HT-29 (cell line): ENCODE results near the gene ADM. TPM values are rescaled to one million over a fixed set of nuclear protein-coding genes. Genes with fewer than 3 reads are reported as not detected.
"Not testable (repeated sequence)": the region's sequence is repeated elsewhere in the genome, so short reads cannot be mapped to it uniquely, and the experiment has no call there.

Source experiments
- DNase-seq: peaks from one replicate; pipeline ENCODE4 v3.0.0-alpha.2; 2015; ENCODE audit warnings: low spot score
- total RNA-seq: library from RNA; depleted of rRNA; stranded (reverse); fragments of >200 nt; shearing (Covaris generic); gene quantifications from 2 replicates; pipeline ENCODE4 v1.2.3, GENCODE V29; 2014; rRNA removed

Gene ADM, protein sequence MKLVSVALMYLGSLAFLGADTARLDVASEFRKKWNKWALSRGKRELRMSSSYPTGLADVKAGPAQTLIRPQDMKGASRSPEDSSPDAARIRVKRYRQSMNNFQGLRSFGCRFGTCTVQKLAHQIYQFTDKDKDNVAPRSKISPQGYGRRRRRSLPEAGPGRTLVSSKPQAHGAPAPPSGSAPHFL
- 33.3 and 37.6 TPM in 2 replicates for total RNA-seq

DNA sequence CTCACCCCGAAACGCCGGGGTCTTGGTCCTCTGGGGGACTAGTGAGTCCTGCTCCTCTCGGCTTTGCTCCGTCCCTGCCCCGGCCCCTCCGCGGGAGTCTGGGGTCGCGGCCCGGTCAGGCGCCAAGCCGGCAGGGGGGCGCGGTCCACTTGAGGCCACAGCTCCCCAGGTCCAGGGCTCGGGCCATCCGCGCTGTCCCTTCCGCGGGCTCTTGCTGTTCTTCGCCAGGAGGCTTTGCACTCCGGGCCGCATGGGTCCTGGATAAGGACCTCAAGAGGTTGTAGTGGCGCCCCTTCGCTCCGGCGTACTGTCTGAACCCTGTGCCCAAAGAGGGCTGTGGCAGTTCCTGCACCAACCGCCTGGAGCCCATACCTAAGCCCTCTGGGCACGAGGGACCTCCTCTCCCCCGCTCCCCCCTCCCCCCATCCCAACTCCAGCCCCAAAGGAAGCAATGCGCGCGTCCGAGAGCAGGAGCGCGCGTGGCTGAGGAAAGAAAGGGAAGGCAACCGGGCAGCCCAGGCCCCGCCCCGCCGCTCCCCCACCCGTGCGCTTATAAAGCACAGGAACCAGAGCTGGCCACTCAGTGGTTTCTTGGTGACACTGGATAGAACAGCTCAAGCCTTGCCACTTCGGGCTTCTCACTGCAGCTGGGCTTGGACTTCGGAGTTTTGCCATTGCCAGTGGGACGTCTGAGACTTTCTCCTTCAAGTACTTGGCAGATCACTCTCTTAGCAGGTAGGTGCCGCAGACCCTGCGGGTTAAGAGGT is at the start of gene ADM:
Gene ADM, plus strand, starts transcription at position 579 of the 767 bp plus-strand sequence. CDS start 628 bp downstream, outside the sequence.
- DNase-seq = peak; percentile 98

DNA sequence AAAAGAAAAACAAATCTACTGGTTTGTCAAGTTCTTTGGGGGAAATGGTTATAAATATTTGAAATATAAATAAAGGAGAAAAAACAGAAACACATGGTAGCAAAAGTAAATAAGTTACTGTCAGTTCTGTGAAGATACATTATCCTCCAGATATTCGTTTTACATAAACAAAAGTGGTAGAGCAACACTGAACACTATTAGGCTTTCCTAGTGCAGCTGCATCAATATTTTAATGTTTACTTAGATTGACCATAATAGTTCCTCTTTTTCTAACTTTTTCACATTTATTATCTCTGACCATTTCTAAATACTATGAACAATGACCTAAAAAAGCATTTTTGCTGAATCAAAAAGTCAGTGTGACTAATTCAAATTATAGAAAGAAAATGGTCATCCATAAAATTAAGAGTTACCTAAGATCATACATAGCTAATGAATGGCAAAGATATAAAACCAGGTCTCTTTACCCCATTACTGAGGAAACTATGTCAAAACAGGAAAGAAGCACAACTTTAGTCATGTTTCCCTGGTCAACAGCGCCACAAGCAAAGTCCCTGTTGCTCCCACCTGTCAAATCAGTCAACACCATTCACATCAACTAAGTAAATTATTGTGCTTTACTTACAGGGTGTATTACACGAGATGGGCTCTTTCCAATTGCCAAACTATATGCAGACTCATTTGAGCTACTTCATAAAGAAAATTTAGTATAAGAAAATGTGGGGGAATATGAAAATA is 49.3 kb upstream of the ADM start:
- DNase-seq = no peak

DNA sequence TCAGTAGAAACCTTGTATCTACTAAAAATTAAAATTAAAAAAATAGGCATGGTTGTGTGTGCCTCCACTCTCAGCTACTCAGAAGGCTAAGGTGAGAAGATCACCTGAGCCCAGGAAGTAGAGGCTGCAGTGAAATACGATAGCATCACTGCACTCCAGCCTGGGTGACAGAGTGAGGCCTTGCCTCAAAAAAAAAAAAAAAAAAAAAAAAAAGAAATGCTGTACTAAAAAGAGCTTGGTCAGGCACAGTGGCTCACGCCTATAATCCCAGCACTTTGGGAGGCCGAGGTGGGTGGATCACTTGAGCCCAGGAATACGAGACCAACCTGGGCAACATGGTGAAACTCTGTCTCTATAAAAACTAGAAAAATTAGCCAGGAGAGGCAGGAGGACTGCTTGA is 47.4 kb upstream of the ADM start:
- DNase-seq = no peak

DNA sequence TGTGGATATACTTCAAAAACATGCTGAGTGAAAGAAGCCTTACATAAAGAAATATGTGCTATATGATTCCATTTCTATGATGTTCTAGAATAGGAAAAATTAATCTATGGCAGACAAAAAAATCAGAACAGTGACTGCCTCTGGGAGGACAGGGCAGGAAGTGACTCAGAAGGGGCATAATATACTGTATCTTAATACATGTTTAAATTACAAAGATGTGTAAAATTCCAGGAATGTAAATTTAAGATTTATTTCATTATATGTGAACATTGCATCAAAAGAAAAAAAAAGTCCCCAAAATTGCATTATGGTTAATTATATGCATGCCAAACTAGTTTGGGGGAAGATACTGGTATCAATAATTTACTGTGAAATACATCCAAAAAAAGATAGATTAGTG is 43.1 kb upstream of the ADM start:
- DNase-seq = no peak

DNA sequence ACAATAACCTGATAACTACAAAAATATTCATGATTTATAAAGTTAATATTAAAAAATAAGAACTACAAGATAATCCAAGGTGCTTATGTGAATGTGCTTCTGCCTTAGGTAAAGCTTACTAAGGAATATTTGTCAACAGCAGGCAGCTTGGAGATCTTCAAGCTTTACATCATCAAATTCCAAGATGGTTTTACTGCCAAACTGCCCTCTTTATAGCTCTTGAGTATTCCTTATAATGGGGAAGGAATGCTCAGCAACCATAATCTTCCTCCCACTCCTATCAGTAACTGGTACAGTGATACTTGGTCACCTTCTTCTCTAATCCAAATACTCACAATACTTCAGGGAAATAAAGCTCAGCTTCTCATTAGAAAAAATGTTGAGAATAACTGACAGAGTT is 40.9 kb upstream of the ADM start:
- DNase-seq = no peak

DNA sequence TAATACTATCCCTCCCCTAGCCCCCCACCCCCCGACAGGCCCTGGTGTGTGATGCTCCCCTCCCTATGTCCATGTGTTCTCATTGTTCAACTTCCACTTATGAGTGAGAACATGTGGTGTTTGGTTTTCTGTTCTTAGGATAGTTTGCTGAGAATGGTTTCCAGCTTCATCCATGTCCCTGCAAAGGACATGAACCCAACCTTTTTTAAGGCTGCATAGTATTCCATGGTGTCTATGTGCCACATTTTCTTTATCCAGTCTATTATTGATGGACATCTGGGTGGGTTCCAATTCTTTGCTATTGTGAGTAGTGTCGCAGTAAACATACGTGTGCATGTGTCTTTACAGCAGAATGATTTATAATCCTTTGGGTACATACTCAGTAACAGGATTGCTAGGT is 40.2 kb upstream of the ADM start:
- not testable (repeated sequence) for DNase-seq

DNA sequence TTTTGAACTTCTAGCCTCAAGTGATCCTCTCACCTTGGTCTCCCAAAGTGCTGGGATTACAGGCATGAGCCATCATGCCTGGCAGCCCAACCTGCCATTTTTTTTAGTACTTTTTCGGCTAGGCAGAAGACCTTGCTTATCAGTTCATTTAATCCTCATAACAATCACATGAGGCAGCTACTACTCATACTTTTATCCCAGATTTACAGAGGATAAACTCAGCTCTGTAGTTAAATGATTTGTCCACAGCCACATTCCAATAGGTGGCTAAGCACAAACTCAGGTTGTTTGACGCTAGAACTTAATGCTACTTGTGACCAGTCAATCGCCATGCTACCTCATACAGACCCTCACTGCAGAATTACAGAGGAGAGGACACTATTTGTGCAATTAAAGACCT is 38.9 kb upstream of the ADM start:
- no peak for DNase-seq

DNA sequence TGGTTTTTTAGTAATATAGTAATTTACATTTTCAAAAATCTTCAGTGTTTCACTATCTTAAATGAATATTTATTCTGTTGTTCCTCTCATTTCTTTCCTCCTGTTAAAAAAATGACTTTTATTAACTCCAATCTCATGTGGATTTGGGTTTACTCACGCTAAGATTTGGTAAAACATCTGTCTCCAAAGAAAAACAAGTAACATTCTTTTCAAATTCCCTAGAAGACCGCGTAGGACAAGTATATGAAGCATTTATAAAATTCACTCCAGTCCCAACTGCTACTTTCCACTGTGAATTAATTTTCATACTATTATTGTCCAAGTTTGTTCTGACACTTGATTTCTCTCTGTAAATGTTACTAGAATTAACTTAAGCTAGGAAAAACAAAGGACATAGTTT is 37.1 kb upstream of the ADM start:
- DNase-seq = no peak

DNA sequence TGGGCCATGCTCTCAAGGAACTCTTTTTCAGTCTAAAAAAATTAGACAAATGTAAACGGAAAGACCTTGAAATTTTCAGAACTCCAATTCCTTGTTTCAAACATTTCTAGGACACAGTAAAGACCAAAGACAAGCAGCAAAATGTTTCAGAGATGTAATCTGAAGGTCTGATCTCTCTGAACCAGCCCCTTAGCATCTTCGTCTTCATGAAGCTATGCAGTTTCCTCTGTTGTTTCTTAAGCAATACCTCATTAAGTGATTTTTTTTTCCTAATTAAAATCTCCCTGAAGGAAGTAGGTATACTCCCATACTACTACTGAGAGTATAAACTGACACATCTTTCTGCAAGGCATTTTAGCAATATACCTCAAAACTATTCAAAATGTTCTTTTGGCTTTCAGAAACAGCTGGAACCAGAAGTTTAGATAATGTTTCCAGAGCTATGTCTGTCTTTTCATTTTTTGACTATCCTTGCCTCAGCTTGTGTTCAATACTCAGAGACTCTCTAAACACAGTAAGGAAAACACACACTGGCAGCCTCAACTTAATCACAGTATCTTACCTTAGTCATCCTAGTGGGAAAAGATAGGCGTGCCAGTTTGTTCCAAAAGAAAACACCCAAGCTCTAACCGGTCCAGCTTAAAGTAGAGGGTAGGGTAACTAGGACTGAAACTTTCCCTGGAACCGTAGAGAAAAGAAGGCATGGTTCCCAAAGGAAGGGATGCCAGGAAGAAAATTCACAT is 36.0 kb upstream of the ADM start:
- DNase-seq = no peak

DNA sequence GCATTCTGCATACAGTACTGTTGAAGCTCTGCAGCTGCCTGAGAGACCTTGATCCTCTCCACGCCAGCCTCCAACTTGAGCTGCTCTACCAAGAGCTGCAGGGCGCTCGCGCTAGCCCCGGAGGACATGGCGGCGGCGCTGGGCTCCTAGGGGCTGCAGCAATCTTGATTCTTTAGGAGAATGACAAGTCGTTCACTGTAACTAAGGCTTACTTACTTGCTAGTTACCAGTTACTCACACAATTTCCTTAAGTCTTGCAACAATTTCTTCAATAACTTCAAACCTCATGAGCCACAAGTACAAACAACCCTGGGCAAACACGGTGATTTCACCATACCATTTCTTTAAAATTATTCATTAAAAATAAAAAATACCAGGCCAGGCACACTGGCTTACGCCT is 32.7 kb upstream of the ADM start:
- no peak for DNase-seq

DNA sequence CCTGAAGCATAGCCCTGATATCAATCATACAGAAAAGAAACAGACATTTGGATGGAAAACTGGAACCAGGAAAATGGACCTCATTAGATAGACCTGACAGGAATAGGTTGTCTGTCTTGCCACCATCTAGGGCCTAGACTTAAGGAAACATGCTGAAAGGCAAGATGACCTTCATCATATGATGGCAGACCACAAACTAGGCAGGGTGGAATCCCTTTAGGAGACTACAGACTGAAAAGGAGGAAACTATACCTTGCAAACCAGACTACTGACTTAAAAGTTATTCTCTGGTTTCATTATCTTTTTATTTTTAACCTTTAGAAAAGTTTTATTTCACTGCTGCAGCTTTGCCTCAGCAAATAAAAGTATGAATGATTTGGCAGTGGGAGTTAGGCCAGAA is 31.1 kb upstream of the ADM start:
- no peak for DNase-seq

DNA sequence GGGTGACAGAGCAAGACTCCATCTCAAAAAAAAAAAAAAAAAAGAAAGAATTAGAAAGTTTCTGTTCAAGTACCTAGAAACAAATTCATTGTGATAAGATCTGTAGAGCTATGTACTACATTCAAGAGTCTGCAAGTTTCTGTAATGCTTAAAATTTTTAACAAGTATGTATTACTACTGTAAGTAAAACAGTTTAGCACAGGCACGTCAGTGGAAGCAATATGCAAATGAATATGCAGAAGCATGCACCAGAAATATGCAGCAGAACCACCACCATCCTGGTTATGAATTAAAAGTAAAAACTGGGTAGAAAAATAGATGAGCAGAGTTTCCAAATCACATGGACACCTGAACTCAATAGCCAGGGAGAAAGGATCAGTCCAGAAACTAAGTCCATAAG is 30.1 kb upstream of the ADM start:
- DNase-seq = no peak

DNA sequence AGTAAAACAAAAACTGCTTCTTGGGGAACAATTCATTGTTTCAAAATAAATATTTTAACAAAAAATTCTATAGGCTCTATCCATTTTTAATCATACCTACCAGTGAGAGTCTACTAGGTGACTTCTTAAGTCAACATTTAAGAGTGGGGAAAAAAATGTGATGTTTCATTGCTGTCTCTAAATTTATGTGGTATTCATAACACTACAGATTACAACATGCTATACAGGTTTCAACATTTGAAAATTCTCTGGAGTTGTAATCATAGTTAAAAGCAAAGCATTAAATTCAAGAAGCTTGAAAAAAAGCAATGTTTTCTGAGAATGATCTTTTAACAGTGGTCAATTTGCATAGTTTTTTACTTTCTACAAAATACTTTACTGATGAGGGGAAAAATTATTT is 29.2 kb upstream of the ADM start:
- no peak for DNase-seq

DNA sequence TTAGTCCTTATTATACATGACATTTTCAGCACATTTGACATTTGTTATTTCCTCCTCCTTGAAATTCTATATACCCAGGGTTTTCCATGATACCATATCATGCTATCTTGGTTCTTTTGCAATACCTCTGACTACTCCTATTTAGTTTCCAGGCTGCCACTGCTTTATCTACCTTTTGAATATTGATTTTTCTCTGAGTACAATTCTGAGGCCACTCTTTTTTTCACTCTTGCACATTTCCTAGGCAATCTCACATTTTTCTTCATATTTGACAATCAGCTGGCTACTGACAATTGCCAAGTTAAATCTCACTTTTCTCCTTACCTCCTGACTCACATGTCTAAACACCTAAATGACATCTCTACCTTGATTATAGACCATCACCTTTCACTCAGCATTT is 22.8 kb upstream of the ADM start:
- no peak for DNase-seq

DNA sequence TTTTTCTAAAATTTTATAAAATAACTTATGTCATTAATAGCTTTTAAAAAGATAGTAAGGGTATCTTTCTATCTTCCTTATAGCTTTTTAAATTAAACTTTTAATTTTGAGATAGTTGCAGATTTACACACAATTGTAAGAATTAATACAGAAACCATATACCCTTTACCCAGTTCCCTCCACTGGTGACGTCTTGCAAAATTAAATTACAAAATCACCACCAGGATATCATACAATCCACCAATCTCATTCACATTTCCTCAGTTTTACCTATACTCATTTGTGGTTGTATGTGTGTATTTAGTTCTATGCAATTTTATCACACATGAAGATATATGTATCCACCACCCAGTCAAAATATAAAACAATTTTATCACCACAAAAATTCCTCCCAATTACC is 20.9 kb upstream of the ADM start:
- DNase-seq = no peak

DNA sequence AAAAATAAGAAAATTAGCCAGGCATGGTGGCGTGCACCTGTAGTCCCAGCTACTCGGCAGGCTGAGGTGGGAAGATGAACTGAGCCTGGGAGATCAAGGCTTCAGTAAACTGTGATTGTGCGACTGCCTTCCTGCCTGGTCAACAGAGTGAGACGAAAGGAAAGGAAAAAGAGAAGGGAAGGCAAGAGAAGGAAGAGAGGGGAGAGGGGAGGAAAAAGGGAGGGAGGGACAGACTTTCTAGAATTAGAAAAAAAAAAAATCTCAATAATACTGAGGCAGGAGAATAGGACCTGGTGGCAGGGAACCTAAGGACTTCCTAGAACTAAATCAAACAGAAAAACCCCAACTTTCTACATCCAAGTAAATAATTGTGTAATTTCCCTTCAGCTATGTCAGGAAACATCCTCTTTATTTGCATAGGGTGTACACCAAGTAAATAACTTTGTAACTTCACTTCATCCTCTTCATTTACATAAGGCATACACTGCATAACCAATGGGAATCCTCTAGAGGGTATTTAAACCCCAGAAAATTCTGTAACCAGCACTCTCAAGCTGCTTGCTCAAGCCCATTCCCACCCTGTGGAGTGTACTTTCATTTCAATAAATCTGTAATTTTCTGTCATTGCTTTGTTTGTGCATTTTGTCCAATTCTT is 19.6 kb upstream of the ADM start:
- no peak for DNase-seq

DNA sequence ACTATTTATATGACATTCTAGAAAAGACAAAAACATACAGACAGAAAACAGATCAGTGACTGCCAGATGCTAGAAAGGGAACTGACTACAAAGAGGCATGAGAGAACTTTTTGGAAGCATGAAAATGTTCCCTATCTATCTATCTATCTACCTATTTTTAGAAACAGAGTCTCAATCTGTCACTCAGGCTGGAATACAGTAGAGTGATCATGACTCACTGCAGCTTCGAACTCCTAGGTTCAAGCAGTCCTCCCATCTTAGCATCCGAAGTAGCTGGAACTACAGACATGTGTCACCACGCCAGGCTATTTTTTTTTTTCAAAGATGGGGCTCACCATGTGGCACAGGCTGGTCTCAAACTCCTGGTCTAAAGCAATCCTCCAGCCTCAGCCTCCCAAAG is 17.7 kb upstream of the ADM start:
- no peak for DNase-seq

DNA sequence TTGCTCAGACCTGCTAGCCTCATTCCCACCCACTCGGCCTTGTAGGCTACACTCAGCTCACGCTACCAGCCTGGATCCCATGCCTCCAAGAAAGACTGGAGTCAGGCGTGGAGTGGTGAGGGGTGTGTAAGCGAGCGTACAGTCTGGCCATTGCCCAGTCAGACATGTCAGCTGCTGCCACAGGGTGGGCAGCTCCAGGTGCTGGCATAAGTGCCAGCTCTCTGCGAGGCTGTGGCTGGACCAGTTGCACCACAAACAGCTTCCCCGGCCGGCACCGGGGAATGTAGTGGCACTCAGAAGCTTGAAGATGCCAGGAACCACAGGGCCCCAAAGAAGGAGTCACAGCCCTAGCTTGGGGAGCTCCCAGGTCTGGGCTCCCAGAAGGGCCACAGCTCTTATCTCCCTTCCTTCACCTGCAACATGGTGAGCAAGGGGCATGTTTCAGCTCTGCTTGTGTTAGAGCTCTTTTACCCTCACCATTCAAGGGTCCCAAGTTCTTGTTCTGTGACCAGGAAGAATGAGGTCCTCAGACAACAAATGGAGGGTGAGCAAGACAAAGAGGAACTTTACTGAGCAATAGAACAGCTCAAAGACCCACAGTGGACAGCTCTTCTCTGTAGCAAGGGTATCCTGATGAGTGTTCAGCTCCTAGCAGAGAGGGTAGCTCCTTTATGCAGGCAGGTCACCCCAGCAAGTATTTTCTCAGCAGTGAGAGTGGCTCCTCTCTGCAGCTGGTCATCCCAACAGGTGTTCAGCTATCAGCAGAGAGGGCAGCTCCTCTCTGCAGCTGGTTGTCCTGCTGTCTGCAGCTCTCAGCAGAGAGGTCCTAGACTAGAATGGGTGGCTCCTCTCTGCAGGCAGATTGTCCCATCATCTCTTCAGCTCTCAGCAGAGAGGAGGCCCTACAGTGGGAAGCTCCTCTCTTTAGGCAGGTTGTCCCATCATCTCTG is 16.8 kb upstream of the ADM start:
- DNase-seq = no peak

DNA sequence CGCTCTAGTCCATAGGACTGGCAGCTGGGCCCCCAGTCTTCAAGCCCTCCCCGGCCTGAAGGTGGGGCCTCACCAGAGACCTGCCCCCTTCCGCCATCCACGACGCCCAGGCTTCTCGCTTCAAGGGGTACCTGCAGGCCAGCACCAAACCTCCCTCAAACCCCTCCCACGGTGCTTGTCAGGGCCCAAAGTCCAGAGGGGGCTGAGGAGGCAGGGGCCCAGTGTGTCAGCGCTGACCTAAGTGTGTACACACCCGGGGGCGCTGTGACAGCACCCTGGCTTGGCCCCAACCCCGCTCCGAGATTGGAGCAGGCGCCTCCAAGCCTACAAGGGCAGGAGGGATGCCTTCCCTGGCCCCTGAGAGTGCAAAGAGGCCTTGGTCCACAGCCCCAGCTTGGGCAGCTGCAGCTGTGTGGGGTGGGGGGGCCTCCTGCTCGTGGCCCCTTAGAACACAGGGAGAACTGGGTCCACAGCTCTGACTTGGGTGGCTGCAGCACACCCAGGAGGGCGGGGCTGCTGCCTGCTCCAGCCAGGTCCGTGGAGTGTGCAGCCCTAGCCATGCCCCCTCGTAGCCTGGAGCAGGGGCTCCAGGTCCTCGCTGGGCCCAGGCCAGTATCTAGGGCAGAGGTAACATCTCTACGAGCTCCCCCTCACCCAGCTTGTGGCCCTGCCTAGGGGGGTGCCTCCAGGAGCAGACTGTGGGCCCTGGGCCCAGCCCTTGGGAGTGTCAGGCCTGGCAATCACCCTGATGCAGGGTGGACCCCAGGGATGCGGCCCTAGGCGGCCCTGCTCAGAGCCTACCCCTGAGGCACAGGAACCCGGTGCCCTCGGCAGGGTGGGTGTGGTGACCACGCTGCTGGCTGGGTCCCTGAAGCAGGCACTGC is 15.8 kb upstream of the ADM start:
- DNase-seq = no peak
